Esophagus muscularis mucosa (tissue), 3 donors: Measurements from ENCODE around the gene SHC2.

Experiments used
- POLR2AphosphoS5 ChIP-seq, 2 donors: sonication (generic); formaldehyde crosslinking; IDR thresholded peaks; one replicate each; pipeline ENCODE4 v1.6.1; 2017; ENCODE audit warnings: antibody characterized with exemption in 2 of 2
- TF ChIP-seq, protein P1 (sequence below), 3 experiments: fragments of 200-600 bp in 2 of 3; fragments of 450-650 bp in 1 of 3; sonication (generic) in 2 of 3; IDR thresholded peaks; one replicate each; pipeline ENCODE4 v1.5.1; 2017 to 2019; ENCODE audit warnings: antibody characterized with exemption in 3 of 3, mild to moderate bottlenecking in 2 of 3, moderate library complexity in 1 of 3

DNA sequence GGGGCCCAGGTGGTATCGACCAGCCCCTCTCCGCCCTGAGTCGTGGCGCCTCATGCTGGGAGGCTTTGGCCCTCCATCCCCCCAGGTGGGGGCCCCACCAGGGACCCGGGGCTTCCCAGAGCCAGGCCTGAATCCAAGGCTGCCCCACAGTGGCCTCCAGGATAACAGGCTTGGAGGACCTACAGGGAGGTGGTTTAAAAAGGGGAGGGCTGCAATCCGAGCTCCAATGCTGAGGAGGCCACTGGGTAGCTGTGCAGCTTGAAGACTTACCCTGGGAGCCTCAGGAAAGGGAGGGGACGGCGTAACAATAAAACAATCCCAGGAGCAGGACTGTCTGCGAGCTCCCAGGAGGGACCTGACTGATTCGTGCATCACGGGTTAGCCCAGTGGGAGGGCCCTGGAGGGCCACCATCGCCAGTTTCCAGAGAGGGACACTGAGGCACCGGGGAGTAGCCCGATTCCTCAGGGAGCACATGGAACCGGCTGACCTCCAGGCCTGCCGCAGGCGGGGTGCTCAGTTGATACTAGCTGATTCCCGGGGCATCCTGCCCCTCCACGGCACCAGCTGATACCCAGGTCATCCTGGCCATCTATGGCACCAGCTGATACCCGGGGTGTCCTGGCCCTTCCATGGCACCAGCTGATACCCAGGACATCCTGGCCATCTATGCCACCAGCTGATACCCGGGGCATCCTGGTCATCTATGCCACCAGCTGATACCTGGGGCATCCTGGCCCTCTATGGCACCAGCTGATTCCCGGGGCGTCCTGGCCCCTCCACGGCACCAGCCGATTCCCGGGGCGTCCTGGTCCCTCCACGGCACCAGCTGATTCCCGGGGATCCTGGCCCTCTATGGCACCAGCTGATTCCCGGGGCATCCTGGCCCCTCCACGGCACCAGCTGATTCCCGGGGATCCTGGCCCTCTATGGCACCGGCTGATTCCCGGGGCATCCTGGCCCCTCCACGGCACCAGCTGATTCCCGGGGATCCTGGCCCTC is 48.2 kb downstream of the SHC2 start:
- no peak for TF ChIP-seq POLR2AphosphoS5 (IDR thresholded peaks at IDR 0.05)
- TF ChIP-seq, protein P1, sequence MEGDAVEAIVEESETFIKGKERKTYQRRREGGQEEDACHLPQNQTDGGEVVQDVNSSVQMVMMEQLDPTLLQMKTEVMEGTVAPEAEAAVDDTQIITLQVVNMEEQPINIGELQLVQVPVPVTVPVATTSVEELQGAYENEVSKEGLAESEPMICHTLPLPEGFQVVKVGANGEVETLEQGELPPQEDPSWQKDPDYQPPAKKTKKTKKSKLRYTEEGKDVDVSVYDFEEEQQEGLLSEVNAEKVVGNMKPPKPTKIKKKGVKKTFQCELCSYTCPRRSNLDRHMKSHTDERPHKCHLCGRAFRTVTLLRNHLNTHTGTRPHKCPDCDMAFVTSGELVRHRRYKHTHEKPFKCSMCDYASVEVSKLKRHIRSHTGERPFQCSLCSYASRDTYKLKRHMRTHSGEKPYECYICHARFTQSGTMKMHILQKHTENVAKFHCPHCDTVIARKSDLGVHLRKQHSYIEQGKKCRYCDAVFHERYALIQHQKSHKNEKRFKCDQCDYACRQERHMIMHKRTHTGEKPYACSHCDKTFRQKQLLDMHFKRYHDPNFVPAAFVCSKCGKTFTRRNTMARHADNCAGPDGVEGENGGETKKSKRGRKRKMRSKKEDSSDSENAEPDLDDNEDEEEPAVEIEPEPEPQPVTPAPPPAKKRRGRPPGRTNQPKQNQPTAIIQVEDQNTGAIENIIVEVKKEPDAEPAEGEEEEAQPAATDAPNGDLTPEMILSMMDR (IDR thresholded peaks at IDR 0.05) = no peak
